ENCODE data around the gene CLTCL1. TPM values are rescaled to one million over a fixed set of nuclear protein-coding genes. Genes with fewer than 3 reads are reported as not detected.

The CLTCL1 gene
- total and polyA plus RNA-seq, 9 of the 15 experiments (the other 6 are each of a cell fraction or from before 2014, with no cell fraction given), result 1.1 to 11.7 (median 5.0) TPM

GRCh38 chr22:19136915-19137314 lies 154.6 kb downstream of the CLTCL1 start (continued):
- TF ChIP-seq POLR2G (IDR thresholded peaks at IDR 0.05; ENCODE audit: low read depth, low read length), result peak; percentile 42; the same call in 1 of the 2 replicates
- peak; percentile 10 for TF ChIP-seq KDM5B (IDR thresholded peaks at IDR 0.05; ENCODE audit: insufficient replicate concordance, low read depth, low read length)
- no peak for TF ChIP-seq ZNF609 (CRISPR knock-in tag; IDR thresholded peaks at IDR 0.05; ENCODE audit: borderline replicate concordance)
- TF ChIP-seq FOXO4 (CRISPR knock-in tag; IDR thresholded peaks at IDR 0.05), result no peak
- no peak for TF ChIP-seq OTX1 (CRISPR knock-in tag; IDR thresholded peaks at IDR 0.05)
- TF ChIP-seq WHSC1 (IDR thresholded peaks at IDR 0.05; ENCODE audit: low read length), result peak; percentile 17
